HG03064 (cell line): ENCODE measurements around the gene METTL26.

Experiments
- ATAC-seq: cut with Tn5 transposase; IDR thresholded peaks from one replicate; pipeline ENCODE4 v1.9.1; 2021; ENCODE audit warnings: low read depth; ENCODE audit not compliant: unreplicated experiment

Gene METTL26

DNA sequence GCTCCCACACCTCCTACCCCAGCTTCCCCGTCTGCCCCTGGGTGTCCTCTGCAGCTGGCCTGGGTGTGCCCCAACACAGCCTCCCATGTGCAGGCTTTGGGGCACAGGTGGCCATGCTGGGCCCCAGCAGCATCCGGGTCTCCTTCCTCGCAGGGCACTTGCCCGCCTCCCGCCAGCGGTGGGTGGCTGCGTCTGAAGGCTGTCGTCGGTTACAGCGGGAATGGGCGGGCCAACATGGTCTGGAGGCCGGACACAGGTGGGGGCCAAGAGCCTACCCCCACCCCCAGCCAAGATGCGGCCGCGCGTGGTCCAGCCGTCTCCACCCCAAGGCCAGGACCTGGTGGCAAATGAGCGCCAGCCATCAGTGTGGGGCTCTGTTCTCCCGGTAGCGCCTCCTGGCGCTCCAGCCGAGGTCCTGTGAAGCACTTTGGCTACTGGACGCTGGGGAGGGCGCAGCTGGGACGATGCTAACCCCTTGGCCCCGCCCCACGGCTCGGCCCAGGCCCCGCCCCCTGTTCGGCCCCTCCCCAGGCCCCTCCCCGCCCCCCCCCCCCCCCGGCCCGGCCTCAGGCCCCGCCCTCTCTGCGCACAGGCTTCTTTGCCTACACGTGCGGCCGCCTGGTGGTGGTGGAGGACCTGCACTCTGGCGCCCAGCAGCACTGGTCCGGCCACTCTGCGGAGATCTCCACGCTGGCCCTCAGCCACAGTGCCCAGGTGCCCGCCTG lies 24.5 kb upstream of the METTL26 start:
- ATAC-seq: no peak

DNA sequence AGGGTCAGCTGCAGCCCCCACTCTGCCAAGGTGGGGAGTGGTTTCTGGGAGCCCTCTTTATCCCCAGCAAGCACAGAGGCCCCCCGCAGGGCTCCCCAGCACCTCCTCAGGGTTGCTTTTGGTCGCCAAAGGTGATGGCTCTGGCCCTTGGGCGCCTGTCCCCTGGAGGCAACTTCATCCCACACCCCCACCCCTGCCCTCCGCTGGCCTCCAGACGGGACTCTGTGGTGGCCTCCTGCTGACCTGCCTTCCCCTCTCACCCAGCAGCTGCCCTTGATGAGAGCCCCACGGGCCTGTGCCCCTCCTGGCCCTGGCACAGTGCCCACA lies 24.0 kb upstream of the METTL26 start:
- ATAC-seq: no peak

DNA sequence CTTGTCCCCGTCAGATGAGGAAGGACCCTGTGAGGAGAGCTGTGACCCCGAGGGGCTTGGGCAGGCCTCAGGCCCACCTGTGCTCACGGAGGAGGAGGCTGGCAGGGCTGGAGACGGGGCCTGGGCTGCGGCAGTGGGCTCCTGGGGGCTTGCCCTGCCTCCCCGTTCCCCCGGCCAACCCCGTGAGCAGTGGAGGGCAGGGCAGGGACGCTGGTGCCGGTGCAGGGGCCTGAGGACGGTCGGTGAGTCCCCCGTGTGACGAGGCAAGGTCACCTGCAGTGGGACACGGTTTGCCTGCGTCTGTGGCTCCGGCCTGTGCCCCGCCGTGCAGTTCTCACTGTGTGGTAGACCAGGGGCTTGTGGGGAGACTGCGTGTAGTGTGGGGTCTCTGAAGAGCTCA lies 23.5 kb upstream of the METTL26 start:
- ATAC-seq: no peak

DNA sequence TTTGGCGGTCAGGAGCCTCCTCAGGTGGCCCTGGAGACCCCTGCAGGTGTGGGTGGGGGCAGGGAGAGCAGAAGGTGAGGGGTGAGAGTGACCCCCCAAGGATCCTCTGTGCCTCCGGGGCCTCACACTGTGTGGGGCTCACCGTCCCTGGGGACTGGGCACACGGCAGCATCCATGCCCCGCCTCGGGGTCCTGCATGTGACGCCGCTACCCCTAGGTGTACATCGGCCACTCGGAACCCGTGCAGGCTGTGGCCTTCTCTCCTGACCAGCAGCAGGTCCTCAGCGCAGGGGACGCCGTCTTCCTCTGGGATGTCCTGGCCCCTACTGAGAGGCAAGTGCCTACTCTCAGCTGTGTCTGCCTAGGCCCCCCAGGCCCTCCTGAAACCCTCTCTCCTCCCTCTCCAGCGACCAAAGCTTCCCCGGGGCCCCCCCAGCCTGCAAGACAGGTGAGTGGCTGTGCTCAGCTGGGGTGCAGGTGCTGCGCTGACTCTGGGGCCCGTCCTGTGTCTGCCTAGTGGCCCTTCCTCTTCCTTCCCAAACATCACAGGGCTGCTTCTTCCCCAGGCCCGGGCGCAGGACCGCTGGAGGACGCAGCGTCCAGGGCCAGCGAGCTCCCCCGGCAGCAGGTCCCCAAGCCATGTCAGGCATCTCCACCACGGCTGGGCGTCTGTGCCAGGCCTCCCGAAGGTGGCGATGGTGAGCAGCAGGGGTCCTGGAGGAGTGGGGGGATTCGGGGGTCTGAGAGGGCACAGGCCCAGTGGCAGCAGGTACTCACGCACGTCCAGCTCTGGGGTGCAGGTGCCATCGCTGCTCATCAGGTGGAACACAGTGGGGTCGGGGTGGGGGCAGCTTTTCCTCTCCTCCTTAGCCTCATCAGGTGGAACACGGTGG lies 22.8 kb upstream of the METTL26 start:
- no peak for ATAC-seq

DNA sequence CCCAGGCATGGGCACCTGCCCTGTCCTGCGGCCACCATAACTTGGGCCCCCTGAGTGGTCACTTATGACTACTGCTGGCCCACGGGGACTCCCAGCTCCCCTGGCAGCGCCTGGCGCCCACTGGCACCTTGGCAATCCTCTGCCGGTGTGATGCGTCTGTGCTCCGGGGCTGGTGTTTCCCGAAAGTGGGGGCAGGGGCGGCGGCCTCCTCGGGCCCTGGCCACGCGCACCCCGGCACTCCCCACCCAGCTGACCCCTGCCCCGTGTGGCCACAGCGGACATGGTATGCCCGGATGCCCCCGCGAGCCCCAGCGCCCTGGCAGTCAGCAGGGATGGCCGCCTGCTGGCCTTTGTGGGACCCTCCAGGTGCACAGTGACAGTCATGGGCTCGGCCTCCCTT lies 21.4 kb upstream of the METTL26 start:
- ATAC-seq: no peak

DNA sequence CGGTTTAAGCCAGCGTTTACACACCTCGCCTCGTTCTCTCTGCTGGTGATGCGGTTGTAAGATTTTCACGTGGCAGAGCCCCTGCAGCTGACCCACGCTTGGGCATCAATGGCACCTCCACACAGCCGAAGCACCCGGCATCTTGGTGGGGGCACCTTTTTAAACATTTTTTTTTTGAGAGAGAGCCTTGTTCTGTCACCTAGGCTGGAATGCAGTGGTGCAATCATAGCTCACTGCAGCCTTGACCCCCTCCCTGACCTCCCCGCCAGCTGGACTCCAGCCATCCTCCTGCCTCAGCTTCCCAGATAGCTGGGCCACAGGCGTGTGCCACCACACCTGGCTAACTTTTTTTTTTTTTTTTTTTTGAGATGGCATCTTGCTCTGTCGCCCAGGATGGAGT lies 17.9 kb upstream of the METTL26 start:
- no peak for ATAC-seq

DNA sequence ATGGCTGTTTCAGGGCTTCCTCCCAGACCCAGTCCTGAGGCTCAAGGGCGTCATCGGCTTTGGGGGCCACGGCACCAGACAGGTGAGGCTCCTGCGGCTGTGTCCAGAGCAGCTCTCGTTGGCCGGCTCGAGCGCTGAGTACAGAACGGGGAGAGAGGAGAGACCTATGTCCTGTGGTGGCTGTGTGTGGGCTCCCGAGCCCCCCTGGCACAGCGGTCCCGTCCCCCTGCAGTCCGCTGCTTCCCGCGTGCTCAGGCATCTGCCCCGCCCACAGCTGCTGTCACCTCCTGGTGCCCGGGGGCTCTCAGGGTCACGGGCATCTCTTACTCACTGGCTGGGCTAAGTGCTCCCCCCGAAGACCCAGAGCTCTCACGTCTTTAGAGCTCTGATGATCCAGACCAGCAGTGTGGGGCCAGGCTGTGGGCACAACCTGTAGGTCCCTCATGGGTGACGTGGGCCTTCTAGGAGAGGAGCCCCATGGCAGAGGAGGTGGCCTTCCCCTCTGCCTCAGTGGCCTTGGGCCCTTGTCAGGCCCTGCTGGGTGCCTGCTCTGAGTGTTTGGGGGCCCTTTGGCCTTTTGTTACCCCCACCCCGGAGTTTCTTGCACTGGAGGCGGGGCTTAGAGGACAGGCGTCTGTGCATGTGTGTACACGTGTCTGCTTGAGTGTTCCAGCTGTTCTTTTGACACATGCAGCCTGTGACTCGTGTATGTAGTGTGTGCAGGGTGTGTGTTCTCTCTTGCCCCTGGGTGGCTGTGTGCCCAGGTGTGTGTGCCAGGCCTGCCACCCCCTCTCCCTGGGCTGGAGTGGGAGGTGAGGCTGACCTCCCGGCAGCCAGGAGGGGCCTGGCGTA lies 16.6 kb upstream of the METTL26 start:
- no peak for ATAC-seq

DNA sequence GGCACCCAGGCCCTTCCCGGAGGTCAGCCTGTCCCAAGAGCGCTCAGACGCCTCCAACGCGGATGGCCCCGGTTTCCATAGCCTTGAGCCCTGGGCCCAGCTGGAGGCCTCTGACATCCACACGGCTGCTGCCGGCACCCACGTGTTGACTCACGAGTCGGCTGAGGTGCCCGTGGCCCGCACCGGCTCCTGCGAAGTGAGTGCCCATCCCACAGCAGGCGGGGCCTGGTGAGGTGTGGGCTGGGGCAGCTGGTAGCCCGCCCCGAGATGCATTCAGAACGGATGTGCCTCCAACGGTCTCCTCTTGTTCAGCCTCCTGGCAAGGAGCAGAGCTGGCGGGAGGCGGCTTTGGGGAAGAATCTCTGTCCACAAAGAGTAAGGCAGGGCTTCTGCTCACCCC lies 15.7 kb upstream of the METTL26 start:
- ATAC-seq: no peak

DNA sequence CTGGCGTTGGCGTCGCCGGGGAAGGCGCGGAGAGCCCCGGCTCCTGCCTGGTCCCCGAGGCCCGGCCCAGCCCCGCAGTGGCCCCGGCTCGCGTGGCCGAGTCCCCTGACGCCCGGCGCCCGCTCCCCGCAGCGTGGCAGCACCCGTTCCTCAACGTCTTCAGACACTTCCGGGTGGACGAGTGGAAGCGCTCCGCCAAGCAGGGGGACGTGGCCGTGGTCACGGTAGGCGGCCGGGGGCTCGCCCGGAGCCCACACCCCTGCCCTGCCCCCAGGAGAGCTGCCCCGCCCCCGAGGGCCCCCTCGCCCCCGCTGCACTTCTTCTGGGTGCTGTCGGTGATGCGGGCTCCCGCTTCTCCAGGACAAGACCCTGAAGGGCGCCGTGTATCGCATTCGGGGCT lies 13.5 kb upstream of the METTL26 start:
- no peak for ATAC-seq

DNA sequence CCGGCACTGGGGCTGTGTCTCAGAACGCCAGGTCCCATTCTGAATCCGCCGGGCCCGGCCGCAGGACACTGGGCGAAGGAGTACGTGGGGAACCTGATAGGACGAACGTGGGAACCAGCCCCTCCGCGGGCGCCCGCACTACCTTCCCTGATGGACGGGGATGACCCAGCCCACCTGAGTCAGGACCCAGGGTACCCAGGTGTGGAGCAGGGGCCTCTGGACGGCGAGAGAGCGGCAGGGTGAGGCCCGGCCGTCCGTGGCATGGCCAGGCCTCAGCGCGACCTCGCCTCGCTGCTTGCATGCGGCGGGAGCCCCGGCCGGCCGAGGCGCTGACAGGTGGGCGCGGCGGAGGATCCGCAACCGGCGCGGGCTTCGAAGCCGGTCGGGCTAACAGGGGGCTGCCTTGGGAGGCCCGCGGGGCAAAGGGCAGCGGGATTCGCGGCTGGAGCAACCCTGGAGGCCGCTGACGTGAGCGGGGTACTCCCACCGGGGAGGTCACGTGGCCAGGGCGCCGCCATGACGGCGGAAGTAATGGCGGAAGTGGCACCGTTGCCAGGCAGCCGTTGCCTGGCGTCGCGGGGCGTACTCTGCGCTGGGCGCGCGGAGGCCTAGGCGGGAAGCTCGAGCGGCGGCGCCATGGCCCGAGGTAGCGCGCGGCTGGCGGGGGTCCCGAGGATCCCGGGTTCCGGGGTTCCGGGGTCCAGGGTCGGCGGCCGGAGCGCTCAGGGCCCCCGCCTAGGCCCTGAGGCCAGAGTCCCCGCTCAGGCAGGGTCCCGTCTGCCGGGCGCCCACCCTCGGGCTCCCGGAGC lies 12.9 kb upstream of the METTL26 start, which contains the start of gene WDR90:
Gene WDR90 (plus strand): TSS at position 585 of the 809 bp plus-strand sequence. CDS start 52 bp downstream, at position 637.
- peak; percentile 68 for ATAC-seq

DNA sequence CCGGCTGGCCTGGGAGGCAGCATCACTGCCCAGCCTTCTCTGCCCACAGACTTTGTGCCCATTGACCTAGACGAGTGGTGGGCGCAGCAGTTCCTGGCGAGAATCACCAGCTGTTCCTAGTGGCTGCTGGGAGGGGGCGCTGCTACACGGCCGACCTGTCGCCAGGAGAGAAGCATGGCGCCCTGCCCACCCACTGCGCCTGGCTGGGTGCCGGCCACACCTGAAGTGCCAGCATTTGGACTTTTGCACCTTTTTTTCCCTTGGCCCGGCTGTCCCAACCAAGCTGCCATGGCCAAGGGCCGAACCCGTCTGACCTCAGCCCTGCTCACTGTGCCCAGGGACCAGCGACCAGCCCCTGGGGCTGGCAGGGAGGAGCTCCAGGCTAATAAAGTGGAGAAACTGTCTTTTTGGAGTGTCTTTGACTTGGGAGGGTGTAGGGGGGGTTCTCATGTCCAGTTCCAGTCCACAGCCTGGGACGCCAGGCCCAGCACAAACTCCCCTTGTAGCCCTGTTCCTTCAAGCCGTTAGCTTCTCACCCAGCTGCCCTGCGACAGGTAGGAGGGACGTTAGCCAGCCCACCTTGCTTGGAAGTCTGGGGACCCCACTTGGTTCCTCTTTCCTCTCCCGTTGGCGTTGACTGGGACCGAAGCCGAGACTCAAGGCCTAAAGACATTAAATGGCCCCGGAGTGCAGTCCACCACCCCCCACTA lies 12.1 kb upstream of the METTL26 start:
- ATAC-seq: no peak

DNA sequence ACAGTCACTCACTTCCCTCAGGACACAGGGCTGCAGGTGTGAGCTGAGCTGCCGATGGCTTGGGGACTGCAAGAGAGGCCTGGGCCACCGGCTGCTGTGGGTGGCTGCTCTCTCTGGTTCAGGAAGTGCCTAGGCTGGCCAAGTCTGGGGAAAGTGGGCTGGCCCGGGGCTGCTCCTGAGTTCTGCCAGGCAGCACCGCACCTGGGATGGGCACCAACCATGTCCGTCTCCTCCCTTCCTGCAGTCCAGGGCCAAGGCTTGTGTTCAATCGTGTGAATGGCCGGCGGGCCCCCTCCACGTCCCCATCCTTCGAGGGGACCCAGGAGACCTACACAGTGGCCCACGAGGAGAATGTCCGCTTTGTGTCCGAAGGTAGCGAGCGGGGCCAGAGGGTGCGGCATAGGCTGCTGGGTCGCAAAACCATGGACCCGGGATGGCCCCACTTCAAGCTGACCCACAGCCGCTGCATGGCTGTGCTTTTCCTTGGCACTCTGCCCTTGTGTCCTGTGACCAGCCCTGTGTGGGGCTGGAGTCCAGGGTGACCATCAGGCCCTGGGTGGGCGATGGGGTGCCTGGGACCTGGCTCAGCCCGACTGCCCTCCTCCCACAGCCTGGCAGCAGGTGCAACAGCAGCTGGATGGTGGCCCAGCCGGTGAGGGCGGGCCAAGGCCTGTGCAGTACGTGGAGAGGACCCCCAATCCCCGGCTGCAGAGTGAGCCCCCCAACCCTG lies 11.2 kb upstream of the METTL26 start:
- no peak for ATAC-seq

DNA sequence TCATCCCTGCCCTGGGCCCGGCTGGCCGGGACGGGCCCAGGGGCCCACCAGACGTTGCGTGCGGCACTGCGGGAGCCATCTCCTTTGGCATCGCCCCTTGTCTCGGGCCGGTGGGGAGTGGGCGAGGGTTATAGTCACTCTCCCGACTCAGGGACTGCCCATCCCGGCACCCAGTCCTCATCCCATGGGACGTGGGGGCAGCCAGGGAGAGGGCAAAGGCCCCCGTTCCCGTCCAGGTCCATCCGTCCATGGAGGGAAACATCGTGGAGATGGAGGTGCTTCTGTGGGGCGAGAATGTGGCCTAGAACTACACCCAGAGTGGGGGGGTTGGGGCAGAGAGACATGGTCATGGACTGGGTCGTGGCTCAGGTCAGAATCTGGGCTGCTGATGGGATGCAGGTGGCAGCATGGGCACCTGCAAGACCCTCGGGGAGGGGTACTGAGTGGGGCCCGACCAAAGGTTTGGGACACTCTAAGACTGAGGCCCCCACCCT lies 10.6 kb upstream of the METTL26 start:
- no peak for ATAC-seq

DNA sequence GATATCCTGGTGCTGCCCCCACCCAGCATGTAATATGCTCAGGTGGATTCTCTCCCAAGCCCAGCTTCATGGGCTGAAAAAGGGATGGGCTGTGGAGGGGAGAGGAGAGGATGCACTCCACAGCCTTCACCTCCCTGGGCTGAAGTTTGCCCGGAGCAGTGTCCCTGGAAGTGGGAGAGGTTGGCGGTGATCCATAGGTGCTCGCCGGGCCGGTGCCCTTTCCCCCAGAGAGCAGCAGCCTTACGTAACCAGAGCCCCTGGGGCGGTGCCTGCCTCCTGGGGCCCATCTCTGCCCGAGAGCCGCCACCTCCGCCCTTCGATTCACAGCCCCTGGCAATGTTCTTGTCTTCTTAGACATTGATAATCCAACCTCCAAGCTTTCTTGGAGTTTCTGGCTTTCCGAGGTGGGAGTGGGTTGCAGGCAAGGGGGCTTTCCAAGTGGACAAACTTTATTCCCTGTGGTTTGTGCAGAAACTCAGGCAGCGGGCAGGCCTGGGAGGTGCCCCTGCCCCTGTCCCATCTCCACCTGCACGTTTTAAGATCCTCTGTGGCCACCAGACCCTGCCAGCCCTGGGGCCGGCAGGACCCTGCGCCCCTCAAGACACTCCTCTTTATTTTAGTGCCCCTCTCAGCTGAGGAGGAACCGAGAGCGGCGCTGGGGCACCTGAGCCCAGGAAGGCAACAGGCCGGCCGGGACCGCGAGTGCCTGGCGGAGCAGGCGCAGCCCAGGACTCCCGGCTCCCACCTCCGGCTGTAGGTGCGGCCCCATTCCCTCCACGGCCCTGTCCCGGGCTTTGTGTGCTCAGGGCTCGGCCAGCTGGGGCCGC lies 10.0 kb upstream of the METTL26 start:
- ATAC-seq: no peak

DNA sequence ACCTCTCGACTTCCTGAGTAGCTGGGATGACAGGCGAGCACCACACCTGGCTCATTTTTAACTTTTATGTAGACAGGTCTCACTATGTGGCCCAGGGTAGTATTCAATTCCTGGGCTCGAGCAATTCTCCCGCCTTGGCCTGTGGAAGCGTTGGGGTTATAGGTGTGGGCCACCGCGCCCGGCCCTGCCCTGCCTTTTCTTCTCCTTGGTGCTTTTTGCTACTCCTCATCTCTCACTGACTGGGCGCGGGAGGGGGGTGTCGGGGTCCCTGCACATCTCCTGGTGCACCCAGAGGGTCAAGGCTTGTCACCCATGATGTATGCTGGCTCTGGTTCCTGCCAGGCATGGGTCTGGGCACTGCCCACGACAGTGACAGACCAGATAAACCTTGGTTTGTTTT lies 8.5 kb upstream of the METTL26 start:
- ATAC-seq: no peak

DNA sequence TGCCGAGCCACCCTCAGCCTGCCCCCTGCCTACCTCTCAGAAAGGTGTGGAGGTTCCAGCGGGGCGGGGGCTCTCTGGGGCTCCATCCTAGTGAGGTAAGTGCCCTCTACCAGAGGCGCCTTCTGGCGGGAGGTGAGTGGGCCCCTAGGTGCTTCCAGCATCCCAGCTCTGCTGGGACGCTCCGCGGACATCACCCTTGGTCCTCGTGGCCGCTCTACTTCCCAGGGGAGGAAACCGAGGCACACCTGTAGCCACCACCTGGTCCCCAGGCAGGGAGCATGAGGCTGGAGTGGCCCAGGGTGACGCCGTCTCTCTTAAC lies 6.9 kb upstream of the METTL26 start:
- ATAC-seq: no peak

DNA sequence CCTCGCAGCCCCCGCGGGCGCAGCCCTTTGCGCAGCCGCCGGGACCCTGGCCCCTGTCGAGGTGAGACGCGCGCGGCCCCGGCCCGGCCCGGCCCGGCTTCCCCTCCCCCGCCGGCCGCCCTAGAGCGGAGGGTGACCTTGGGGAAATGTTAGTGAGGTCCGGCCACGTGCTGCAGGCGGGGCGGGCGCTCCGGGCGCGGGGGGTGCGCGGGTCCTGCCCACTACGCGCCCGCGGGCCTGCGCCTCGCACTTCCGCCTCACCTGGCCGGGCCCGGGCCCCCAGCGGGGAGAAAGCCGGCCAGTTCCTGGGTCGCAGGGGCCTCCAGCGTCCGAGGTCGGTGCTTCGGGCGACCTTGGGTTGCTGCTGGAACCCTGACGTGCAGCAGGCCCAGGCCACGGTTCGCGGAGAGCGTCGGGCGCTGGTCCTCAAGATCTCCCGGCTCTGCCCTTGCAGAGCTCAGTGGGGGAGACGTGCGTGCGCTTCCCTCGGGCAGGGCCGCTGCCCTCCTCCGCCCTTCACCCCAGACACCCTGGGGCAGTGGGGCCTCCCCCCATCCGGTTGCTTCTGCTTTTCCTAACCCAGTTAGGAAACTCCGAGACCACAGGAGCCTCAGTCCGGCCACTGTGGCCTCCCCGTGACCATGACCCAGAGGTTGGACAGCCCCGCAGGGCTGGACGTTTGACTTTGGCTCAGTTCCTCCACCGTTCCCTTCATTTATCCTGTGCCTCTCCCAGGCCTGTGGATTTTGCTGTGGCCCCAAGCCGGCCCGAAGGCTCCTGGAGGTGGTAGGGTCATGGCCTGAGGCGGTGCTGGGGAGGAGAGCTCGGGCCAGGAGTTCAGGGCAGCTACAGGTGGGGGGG lies 6.3 kb upstream of the METTL26 start:
- ATAC-seq: no peak
